PFSK-1 (cell line): Measurements from ENCODE around the gene MTG2.

ENCODE experiments used
- FOXP2 ChIP-seq: optimal IDR thresholded peaks from 2 replicates; pipeline ENCODE3; 2011; ENCODE audit warnings: borderline replicate concordance, control low read depth, inconsistent platforms; ENCODE audit not compliant: insufficient read depth; ENCODE audit errors: extremely low read length, extremely low read depth
- POLR2AphosphoS5 ChIP-seq: IDR thresholded peaks from 2 replicates; pipeline ENCODE4 v1.6.1; 2012; ENCODE audit warnings: low read depth, mild to moderate bottlenecking, control low read depth, low read length, moderate library complexity
- REST ChIP-seq, 2 experiments: IDR thresholded peaks; 2 replicates each; pipeline versions ENCODE4 v1.6.1 to v1.8.0; 2011 to 2012; ENCODE audit warnings: low read depth in 2 of 2, low read length in 2 of 2, control low read depth in 1 of 2, inconsistent platforms in 1 of 2, mild to moderate bottlenecking in 1 of 2, moderate library complexity in 1 of 2; ENCODE audit not compliant: insufficient read depth in 1 of 2
- SIN3A ChIP-seq: IDR thresholded peaks from 2 replicates; pipeline ENCODE4 v1.6.1; 2012; ENCODE audit warnings: mild to moderate bottlenecking, low read length, moderate library complexity, borderline replicate concordance; ENCODE audit not compliant: insufficient read depth
- TAF1 ChIP-seq: IDR thresholded peaks from 2 replicates; pipeline ENCODE4 v1.6.1; 2012; ENCODE audit warnings: low read length, control low read depth, borderline replicate concordance; ENCODE audit not compliant: insufficient read depth

- TF ChIP-seq POLR2AphosphoS5 (no peak), REST (IDR thresholded peaks at IDR 0.05; ENCODE audit: insufficient read depth in 1 of 2, low read depth in 2 of 2, low read length in 2 of 2) (no peak), TAF1 (no peak), SIN3A (no peak), FOXP2 (no peak)
Observed at GRCh38 chr20:62190639-62191411, 8.0 kb downstream of the MTG2 start.
